Measurements from ENCODE around the gene CDH13.

CDH13 gene

DNA sequence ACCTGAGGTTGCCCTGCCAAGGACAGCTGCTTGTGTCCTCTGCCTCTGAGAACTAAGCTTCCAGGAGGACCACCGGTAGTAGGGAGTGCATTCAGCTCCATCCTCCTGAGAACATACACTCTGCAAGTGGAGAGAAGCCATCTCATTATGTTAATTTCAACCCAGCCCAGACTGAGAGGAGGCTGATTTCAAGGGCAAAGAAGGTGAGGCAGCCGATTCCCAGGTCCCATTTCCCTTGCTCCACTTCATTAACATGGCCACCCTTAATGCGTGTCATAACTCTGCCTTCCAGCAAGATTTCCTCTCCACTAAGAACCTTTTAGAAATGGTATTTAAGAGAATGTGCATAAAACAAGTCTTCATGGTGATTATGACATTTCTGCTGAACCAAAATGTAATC, 72.5 kb downstream of the CDH13 start:
- no peak overlapping the region for H3K9ac ChIP-seq (ENCODE audit: low read length)
- TF ChIP-seq, protein P1, sequence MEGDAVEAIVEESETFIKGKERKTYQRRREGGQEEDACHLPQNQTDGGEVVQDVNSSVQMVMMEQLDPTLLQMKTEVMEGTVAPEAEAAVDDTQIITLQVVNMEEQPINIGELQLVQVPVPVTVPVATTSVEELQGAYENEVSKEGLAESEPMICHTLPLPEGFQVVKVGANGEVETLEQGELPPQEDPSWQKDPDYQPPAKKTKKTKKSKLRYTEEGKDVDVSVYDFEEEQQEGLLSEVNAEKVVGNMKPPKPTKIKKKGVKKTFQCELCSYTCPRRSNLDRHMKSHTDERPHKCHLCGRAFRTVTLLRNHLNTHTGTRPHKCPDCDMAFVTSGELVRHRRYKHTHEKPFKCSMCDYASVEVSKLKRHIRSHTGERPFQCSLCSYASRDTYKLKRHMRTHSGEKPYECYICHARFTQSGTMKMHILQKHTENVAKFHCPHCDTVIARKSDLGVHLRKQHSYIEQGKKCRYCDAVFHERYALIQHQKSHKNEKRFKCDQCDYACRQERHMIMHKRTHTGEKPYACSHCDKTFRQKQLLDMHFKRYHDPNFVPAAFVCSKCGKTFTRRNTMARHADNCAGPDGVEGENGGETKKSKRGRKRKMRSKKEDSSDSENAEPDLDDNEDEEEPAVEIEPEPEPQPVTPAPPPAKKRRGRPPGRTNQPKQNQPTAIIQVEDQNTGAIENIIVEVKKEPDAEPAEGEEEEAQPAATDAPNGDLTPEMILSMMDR (IDR thresholded peaks at IDR 0.05; ENCODE audit: low read depth, low read length), result no peak
- TF ChIP-seq EZH2phosphoT487 (IDR thresholded peaks at IDR 0.05; ENCODE audit: low read depth), result no peak
- H3K27ac ChIP-seq (ENCODE audit: low read length), result no peak overlapping the region
- H3K4me3 ChIP-seq (ENCODE audit: low read length), result no peak overlapping the region
- no peak overlapping the region for H2AFZ ChIP-seq (ENCODE audit: low read depth, low read length)
- no peak overlapping the region for H3K4me2 ChIP-seq (ENCODE audit: low read length)
- H3K9me3 ChIP-seq (ENCODE audit: insufficient read depth, low read length), result no peaks in the 10 kb centered on the region
- peaks cover 6% of the 10 kb centered on the region; the same call in 1 of the 2 replicates for H3K27me3 ChIP-seq (ENCODE audit: low read depth, low read length)
- H3K36me3 ChIP-seq (replicated peaks; ENCODE audit: low read depth, low read length), result no peaks in the 10 kb centered on the region
- H3K79me2 ChIP-seq (ENCODE audit: low read length), result no peaks in the 10 kb centered on the region
- peaks cover 13% of the 10 kb centered on the region for H3K4me1 ChIP-seq (ENCODE audit: low read length)
- no peaks in the 10 kb centered on the region for H4K20me1 ChIP-seq (ENCODE audit: insufficient read depth, low read length)

DNA sequence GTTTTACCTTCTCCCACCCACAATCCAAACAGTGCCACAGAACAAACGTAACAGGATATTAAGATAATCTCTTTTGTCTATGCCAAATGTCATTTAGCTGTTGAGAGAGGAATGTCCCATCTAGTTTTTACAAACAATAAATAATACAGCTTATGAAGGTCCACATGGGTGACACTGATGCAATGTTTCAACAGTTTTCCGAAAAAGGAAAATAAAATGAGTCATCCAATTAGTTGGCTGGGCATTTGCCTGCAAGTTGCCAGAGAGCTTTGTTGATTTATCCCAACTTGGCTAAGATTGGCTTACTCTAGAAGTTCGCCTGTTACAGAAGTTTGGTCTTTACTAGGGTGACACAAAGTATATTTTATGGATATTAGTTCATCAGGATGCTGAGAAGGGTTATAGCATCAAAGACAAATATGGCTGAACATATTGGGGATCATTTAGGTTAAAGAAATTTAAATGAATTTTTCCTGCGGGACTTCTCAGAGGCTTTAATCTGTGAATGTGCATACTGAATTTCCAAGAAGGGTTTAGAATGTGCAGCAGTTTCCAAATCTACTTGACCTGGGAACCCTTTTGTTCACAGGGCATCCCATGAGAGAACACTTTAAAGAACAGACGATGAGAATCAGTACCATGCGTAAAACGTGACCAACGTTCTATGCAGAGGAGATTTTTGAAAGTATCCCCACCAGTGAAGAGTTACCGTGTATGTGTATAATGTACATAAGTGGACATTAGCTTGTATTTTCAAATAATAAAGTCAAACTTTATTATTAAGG, 73.1 kb downstream of the CDH13 start:
- Histone ChIP-seq H3K4me1 (ENCODE audit: low read length) (peaks cover 13% of the 10 kb centered on the region), H3K36me3 (replicated peaks; ENCODE audit: low read depth, low read length) (no peaks in the 10 kb centered on the region), H3K4me2 (ENCODE audit: low read length) (no peak overlapping the region), H3K27me3 (ENCODE audit: low read depth, low read length) (peaks cover 6% of the 10 kb centered on the region; the same call in 1 of the 2 replicates), H3K79me2 (ENCODE audit: low read length) (no peaks in the 10 kb centered on the region), H3K4me3 (ENCODE audit: low read length) (no peak overlapping the region), H3K9me3 (ENCODE audit: insufficient read depth, low read length) (no peaks in the 10 kb centered on the region), H4K20me1 (ENCODE audit: insufficient read depth, low read length) (no peaks in the 10 kb centered on the region), H2AFZ (ENCODE audit: low read depth, low read length) (no peak overlapping the region), H3K27ac (ENCODE audit: low read length) (no peak overlapping the region), H3K9ac (ENCODE audit: low read length) (no peak overlapping the region)
- no peak for TF ChIP-seq EZH2phosphoT487 (IDR thresholded peaks at IDR 0.05; ENCODE audit: low read depth)
- TF ChIP-seq, protein P1 (IDR thresholded peaks at IDR 0.05; ENCODE audit: low read depth, low read length), result no peak

DNA sequence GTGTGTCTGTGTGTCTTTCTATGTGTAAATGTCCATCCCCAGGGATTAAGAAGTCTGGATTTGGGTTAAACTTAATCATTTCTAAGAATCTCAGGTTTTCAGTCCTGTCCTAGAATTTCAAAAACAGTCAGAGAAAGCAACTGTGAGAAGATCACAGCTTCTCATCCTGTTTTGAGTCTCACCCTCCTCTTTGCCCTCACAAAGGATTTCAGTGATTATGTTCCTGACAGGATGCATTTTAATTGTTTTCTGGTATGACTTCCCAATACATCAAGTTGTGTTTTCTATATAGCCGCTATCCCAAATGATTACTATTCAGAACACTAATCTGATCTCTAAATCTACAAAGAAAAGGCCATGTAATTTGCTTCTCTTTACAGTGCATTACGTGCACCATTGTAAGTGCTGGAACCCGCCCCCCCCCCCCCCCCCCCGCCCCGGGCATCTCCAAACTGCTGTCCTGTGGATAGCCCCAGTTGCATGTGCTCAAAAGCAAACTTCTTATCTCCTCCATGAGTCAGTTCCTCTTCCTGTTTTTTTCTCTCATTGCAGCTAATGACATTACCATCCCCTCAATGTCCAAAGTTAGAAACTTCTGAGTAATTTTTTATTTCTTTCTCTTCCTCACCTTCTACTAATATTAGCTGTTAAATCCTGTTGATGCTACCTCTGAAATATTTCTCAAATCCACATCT, 73.9 kb downstream of the CDH13 start:
- Histone ChIP-seq H3K27me3 (ENCODE audit: low read depth, low read length) (peaks cover 6% of the 10 kb centered on the region; the same call in 1 of the 2 replicates), H2AFZ (ENCODE audit: low read depth, low read length) (no peak overlapping the region)

More for the DNA sequence above, 73.9 kb downstream of the CDH13 start:
- TF ChIP-seq, protein P1 (IDR thresholded peaks at IDR 0.05; ENCODE audit: low read depth, low read length), result no peak
- no peak for TF ChIP-seq EZH2phosphoT487 (IDR thresholded peaks at IDR 0.05; ENCODE audit: low read depth)
- H4K20me1 ChIP-seq (ENCODE audit: insufficient read depth, low read length), result no peaks in the 10 kb centered on the region
- peak overlapping the region; percentile 8; the same call in 1 of the 2 replicates for H3K4me2 ChIP-seq (ENCODE audit: low read length)
- H3K4me1 ChIP-seq (ENCODE audit: low read length), result peaks cover 13% of the 10 kb centered on the region
- no peak overlapping the region for H3K9ac ChIP-seq (ENCODE audit: low read length)
- no peaks in the 10 kb centered on the region for H3K36me3 ChIP-seq (replicated peaks; ENCODE audit: low read depth, low read length)
- H3K4me3 ChIP-seq (ENCODE audit: low read length), result no peak overlapping the region
- no peaks in the 10 kb centered on the region for H3K79me2 ChIP-seq (ENCODE audit: low read length)
- no peaks in the 10 kb centered on the region for H3K9me3 ChIP-seq (ENCODE audit: insufficient read depth, low read length)
- no peak overlapping the region for H3K27ac ChIP-seq (ENCODE audit: low read length)

Data from OCI-LY3 (cell line).